ENCODE results near the gene PLA2G3. TPM values are rescaled to one million over a fixed set of nuclear protein-coding genes. Genes with fewer than 3 reads are reported as not detected.

PLA2G3 gene
- total RNA-seq, 2 donors from 2014 or later = not detected

DNA sequence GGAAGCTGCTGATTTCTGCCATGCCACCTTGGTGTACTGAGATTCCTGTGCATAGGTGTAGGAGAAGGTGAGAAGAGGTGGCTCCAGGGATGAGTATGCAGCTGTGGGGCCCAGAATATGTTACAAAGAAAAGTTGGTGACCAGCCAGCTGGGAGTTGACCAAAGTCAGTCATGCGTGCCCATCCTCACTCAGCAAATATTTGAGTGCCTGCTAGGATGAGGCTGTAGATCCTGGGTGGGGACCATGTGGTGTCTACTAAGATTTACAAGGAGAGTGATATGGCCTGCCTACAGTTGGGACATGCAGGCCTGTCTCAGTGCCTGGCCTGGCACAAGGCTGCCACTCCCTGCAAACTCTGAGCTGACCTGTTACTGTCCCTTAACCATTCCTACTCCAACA is 39.0 kb upstream of the PLA2G3 start:
- no peaks in the 10 kb centered on the region for H3K27me3 ChIP-seq
- peaks cover 5% of the 10 kb centered on the region for H3K4me1 ChIP-seq
- DNase-seq (peak in 2 of 4 donors; percentile 26 to 32), ATAC-seq (no peak)
- no peaks in the 10 kb centered on the region for H3K36me3 ChIP-seq (replicated peaks in 1 of 2; ENCODE audit: insufficient read depth in 1 of 2, low read depth in 2 of 2)
- intact Hi-C loops (cut with DNase I) = no loop called here
- H3K9me3 ChIP-seq = no peaks in the 10 kb centered on the region
- no peak for TF ChIP-seq POLR2A (IDR thresholded peaks at IDR 0.05)
- TF ChIP-seq, protein P1, sequence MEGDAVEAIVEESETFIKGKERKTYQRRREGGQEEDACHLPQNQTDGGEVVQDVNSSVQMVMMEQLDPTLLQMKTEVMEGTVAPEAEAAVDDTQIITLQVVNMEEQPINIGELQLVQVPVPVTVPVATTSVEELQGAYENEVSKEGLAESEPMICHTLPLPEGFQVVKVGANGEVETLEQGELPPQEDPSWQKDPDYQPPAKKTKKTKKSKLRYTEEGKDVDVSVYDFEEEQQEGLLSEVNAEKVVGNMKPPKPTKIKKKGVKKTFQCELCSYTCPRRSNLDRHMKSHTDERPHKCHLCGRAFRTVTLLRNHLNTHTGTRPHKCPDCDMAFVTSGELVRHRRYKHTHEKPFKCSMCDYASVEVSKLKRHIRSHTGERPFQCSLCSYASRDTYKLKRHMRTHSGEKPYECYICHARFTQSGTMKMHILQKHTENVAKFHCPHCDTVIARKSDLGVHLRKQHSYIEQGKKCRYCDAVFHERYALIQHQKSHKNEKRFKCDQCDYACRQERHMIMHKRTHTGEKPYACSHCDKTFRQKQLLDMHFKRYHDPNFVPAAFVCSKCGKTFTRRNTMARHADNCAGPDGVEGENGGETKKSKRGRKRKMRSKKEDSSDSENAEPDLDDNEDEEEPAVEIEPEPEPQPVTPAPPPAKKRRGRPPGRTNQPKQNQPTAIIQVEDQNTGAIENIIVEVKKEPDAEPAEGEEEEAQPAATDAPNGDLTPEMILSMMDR (IDR thresholded peaks at IDR 0.05) = no peak
- 27 to 33% methylated on average over 1 of the region's 1 CpG for WGBS, 2 donors
- no peak overlapping the region for H3K4me3 ChIP-seq
- no peak overlapping the region for H3K27ac ChIP-seq

- H3K9me3 ChIP-seq = no peaks in the 10 kb centered on the region
- TF ChIP-seq, protein P1 (IDR thresholded peaks at IDR 0.05) = no peak
- TF ChIP-seq POLR2A (IDR thresholded peaks at IDR 0.05) = no peak
- H3K27ac ChIP-seq = no peak overlapping the region
- intact Hi-C loops (cut with DNase I) = no loop called here
- H3K4me1 ChIP-seq = peaks cover 5% of the 10 kb centered on the region
- WGBS, 2 donors = 98% methylated on average over 2 of the region's 2 CpGs
- no peak for DNase-seq
- ATAC-seq = no peak
- no peaks in the 10 kb centered on the region for H3K27me3 ChIP-seq
- H3K36me3 ChIP-seq (replicated peaks in 1 of 2; ENCODE audit: insufficient read depth in 1 of 2, low read depth in 2 of 2) = no peaks in the 10 kb centered on the region
- no peak overlapping the region for H3K4me3 ChIP-seq
Measured at GRCh38 chr22:31178859-31179258, 38.6 kb upstream of the PLA2G3 start.

DNA sequence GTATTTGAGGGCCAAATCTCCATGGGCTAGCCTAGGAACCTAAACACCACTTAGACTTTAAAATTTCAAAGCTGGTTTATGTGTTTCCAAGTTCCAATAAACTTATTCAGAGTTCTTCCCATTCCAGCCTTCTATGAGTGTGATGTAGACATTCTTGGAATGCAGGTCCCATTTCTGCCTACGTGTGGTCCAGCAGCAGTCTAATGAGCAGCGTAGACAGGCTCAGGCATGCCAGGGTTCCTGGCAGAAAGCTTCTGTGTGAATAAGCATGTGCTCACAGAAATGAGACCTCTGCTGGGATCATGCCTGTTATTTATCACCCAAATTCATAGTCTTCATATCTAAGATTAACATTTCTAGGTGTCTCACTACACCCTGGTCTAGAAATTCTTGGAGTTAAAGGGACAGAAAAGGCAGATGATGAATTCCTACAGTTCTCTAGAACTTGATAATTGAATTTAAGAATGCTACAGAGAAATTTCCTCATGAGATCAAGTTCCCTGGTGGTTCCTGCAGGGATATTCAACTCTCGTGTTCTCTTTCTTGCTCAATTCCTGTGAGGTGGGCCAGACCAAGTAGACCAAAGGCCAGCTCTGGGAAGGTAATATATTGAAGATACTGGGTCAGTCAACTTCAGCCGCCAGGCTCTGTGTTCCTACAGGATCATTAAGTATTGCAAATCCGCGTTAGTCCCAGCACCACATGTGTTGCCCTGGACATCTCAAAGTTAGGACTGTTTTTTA is 37.3 kb upstream of the PLA2G3 start:
- whole genome bisulfite sequencing, 2 donors = 86 to 94% methylated on average over 6 of the region's 6 CpGs
- H3K27me3 ChIP-seq = no peaks in the 10 kb centered on the region
- H3K9me3 ChIP-seq = no peaks in the 10 kb centered on the region
- no peak for ATAC-seq
- no peaks in the 10 kb centered on the region for H3K36me3 ChIP-seq (replicated peaks in 1 of 2; ENCODE audit: insufficient read depth in 1 of 2, low read depth in 2 of 2)
- H3K27ac ChIP-seq = no peak overlapping the region
- DNase-seq = no peak
- H3K4me3 ChIP-seq = no peak overlapping the region
- peaks cover 5% of the 10 kb centered on the region for H3K4me1 ChIP-seq
- TF ChIP-seq, protein P1 (IDR thresholded peaks at IDR 0.05) = no peak
- TF ChIP-seq POLR2A (IDR thresholded peaks at IDR 0.05) = no peak
- intact Hi-C loops (cut with DNase I) = no loop called here

DNA sequence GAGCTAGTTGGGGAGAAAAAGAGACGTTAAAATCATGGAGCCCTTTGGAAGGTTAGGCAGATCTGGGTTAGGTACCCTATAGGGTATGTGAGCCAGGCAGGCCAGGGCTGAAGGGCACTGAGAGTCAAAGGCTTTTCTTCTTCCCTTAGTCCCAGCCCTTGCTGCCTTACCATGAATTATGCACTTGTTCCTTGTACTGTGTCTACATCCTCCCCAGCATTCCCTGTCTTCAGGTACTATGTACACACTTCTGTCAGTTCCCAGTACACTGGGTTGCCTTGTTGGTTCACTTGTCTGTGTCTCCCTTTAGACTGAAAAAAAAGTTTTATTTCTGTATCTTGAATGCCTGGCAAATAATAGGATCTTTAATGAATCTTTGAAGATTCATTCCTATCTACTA is 36.6 kb upstream of the PLA2G3 start:
- Histone ChIP-seq H3K27me3 (no peaks in the 10 kb centered on the region), H3K9me3 (no peaks in the 10 kb centered on the region), H3K4me3 (no peak overlapping the region), H3K36me3 (replicated peaks in 1 of 2; ENCODE audit: insufficient read depth in 1 of 2, low read depth in 2 of 2) (no peaks in the 10 kb centered on the region), H3K27ac (no peak overlapping the region), H3K4me1 (peaks cover 5% of the 10 kb centered on the region)
- 83 to 84% methylated on average over 1 of the region's 1 CpG for WGBS, 2 donors
- TF ChIP-seq POLR2A (IDR thresholded peaks at IDR 0.05) = no peak
- TF ChIP-seq, protein P1 (IDR thresholded peaks at IDR 0.05) = no peak
- DNase-seq (no peak), ATAC-seq (no peak)
- intact Hi-C loops (cut with DNase I) = no loop called here
